Muscle layer of colon (tissue), 2 donors: ENCODE data around the gene SPPL2B.
"Not testable (repeated sequence)": the region's sequence is repeated elsewhere in the genome, so short reads cannot be mapped to it uniquely, and the experiment has no call there.

Source experiments
- H3K27ac ChIP-seq: one replicate; pipeline ENCODE4 v1.7.0; 2013; ENCODE audit warnings: low read depth, mild to moderate bottlenecking, low read length, moderate library complexity
- H3K27me3 ChIP-seq, 2 donors: one replicate each; pipeline ENCODE4 v1.7.0; 2013; ENCODE audit warnings: low read length in 2 of 2, mild to moderate bottlenecking in 2 of 2; ENCODE audit not compliant: insufficient read depth in 2 of 2, control insufficient read depth in 1 of 2
- H3K36me3 ChIP-seq: one replicate; pipeline ENCODE4 v1.7.0; 2013; ENCODE audit warnings: mild to moderate bottlenecking, low read length; ENCODE audit not compliant: insufficient read depth
- H3K4me1 ChIP-seq: one replicate; pipeline ENCODE4 v1.7.0; 2013; ENCODE audit warnings: mild to moderate bottlenecking, low read length; ENCODE audit not compliant: insufficient read depth
- H3K4me3 ChIP-seq, 2 donors: one replicate each; pipeline ENCODE4 v1.7.0; 2013; ENCODE audit warnings: low read length in 2 of 2, low read depth in 1 of 2, mild to moderate bottlenecking in 1 of 2, moderate library complexity in 1 of 2
- H3K9ac ChIP-seq: one replicate; pipeline ENCODE4 v1.7.0; 2013; ENCODE audit warnings: low read length
- H3K9me3 ChIP-seq: one replicate; pipeline ENCODE4 v1.7.0; 2013; ENCODE audit warnings: mild to moderate bottlenecking, low read length
- donor health status: abdominal sarcoma.
- donor health status: Adenocarcinoma of cecum.

Gene SPPL2B

GRCh38 chr19:2342656-2343288 lies 14.3 kb downstream of the SPPL2B start:
- Histone ChIP-seq H3K9me3 (no peaks in the 10 kb centered on the region), H3K27me3 (no peaks in the 10 kb centered on the region), H3K36me3 (peaks cover 6% of the 10 kb centered on the region), H3K9ac (no peak overlapping the region), H3K27ac (no peak overlapping the region), H3K4me1 (no peaks in the 10 kb centered on the region), H3K4me3 (no peak overlapping the region)

GRCh38 chr19:2343289-2343982 lies 15.0 kb downstream of the SPPL2B start:
- H3K36me3 ChIP-seq, result peaks cover 6% of the 10 kb centered on the region

GRCh38 chr19:2344381-2344870 lies 15.9 kb downstream of the SPPL2B start:
- Histone ChIP-seq H3K9me3 (no peaks in the 10 kb centered on the region), H3K27ac (no peak overlapping the region), H3K27me3 (no peaks in the 10 kb centered on the region), H3K4me1 (no peaks in the 10 kb centered on the region), H3K4me3 (no peak overlapping the region), H3K36me3 (peaks cover 11% of the 10 kb centered on the region), H3K9ac (no peak overlapping the region)

More at GRCh38 chr19:2343289-2343982, 15.0 kb downstream of the SPPL2B start:
- no peak overlapping the region for H3K27ac ChIP-seq
- H3K4me3 ChIP-seq, result no peak overlapping the region
- no peaks in the 10 kb centered on the region for H3K4me1 ChIP-seq
- H3K9me3 ChIP-seq, result no peaks in the 10 kb centered on the region
- H3K27me3 ChIP-seq, result no peaks in the 10 kb centered on the region
- no peak overlapping the region for H3K9ac ChIP-seq

- Histone ChIP-seq H3K27ac (no peak overlapping the region), H3K9me3 (no peaks in the 10 kb centered on the region), H3K27me3 (no peaks in the 10 kb centered on the region), H3K4me3 (no peak overlapping the region), H3K9ac (no peak overlapping the region), H3K36me3 (peaks cover 11% of the 10 kb centered on the region), H3K4me1 (no peaks in the 10 kb centered on the region)
Measured at GRCh38 chr19:2345076-2345475, 16.6 kb downstream of the SPPL2B start.

GRCh38 chr19:2345794-2346663 lies 17.5 kb downstream of the SPPL2B start:
- Histone ChIP-seq H3K36me3 (peaks cover 16% of the 10 kb centered on the region), H3K27ac (no peak overlapping the region), H3K4me1 (no peaks in the 10 kb centered on the region), H3K4me3 (no peak overlapping the region), H3K9ac (no peak overlapping the region), H3K9me3 (no peaks in the 10 kb centered on the region), H3K27me3 (no peaks in the 10 kb centered on the region)

GRCh38 chr19:2349818-2350217 lies 21.3 kb downstream of the SPPL2B start:
- H3K4me1 ChIP-seq, H3K36me3 ChIP-seq, H3K27me3 ChIP-seq, H3K9ac ChIP-seq, H3K4me3 ChIP-seq, H3K9me3 ChIP-seq, H3K27ac ChIP-seq: not testable (repeated sequence)

DNA sequence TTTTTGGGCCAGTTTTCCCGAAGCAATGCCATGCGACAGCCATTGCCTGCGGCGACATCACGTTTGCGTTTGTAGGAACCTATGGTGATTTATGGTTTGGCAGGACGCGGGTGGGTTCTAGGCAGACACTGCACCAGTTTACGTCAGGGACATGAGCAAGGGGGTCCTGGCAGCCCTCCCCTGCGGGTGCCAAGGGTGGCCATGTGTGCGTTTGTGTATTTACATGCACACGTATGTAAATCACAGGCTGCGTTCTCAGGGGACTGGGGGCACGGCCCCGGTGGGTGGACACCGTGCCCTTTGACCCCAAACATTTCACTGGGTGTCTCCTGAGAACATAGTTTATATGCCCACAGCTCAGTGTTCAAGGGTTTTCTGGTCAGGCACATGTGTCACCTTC lies 22.2 kb downstream of the SPPL2B start:
- Histone ChIP-seq H3K27ac (no peak overlapping the region), H3K9me3 (no peaks in the 10 kb centered on the region), H3K27me3 (no peaks in the 10 kb centered on the region), H3K4me3 (no peak overlapping the region), H3K9ac (no peak overlapping the region), H3K4me1 (no peaks in the 10 kb centered on the region), H3K36me3 (peaks cover 10% of the 10 kb centered on the region)

GRCh38 chr19:2351591-2351990 lies 23.1 kb downstream of the SPPL2B start:
- Histone ChIP-seq H3K36me3 (peaks cover 10% of the 10 kb centered on the region), H3K4me1 (no peaks in the 10 kb centered on the region), H3K27ac (no peak overlapping the region), H3K27me3 (no peaks in the 10 kb centered on the region), H3K4me3 (no peak overlapping the region), H3K9ac (no peak overlapping the region), H3K9me3 (no peaks in the 10 kb centered on the region)

GRCh38 chr19:2352121-2352520 lies 23.6 kb downstream of the SPPL2B start:
- Histone ChIP-seq H3K9me3 (no peaks in the 10 kb centered on the region), H3K36me3 (peaks cover 10% of the 10 kb centered on the region), H3K27me3 (no peaks in the 10 kb centered on the region), H3K4me3 (no peak overlapping the region), H3K4me1 (no peaks in the 10 kb centered on the region), H3K27ac (no peak overlapping the region), H3K9ac (no peak overlapping the region)

DNA sequence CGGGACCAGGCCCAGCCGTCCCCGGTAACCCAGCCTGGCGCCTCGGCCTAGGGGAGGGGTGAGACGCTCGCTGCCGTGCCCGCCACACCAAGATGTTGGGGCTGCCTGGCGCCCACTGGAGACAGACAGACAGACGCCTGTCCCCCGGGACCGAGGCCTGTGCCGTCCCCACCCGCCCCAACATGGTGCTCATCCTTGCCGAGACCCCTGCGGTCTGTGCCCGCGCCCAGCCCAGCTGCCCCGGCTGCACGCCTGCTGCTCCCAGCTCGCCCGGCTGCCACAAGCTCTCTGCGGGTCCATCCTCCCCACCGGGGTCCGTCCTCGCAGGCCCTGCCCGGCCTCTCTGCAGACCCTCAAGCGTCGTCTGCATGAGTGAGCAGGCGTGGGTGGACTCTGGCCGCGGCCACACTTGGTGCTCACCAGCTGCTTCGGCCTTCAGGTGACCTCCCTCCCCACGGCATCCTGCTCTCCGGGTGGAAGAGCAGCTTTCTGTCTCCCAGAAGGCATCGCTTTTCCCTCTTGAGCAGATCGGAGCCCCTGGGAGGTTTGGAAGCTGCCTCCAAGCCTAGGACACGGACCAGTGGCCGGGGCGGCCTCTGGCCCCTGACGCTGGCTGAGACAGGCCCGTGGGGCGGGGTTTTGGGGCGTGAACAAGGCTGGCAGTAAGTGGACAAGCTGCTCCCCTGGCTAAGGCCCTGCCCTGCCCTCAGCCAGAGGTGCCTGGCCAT lies 24.8 kb downstream of the SPPL2B start:
- H3K27ac ChIP-seq, result no peak overlapping the region
- H3K9ac ChIP-seq, result no peak overlapping the region
- no peaks in the 10 kb centered on the region for H3K4me1 ChIP-seq
- H3K36me3 ChIP-seq, result peaks cover 10% of the 10 kb centered on the region
- no peak overlapping the region for H3K4me3 ChIP-seq
- H3K9me3 ChIP-seq, result no peaks in the 10 kb centered on the region
- H3K27me3 ChIP-seq, result no peaks in the 10 kb centered on the region
